ENCODE measurements around the gene HIVEP1.
A peak's percentile ranks its signal among the peaks of the same experiment; 100 is the strongest.

HIVEP1 gene

DNA sequence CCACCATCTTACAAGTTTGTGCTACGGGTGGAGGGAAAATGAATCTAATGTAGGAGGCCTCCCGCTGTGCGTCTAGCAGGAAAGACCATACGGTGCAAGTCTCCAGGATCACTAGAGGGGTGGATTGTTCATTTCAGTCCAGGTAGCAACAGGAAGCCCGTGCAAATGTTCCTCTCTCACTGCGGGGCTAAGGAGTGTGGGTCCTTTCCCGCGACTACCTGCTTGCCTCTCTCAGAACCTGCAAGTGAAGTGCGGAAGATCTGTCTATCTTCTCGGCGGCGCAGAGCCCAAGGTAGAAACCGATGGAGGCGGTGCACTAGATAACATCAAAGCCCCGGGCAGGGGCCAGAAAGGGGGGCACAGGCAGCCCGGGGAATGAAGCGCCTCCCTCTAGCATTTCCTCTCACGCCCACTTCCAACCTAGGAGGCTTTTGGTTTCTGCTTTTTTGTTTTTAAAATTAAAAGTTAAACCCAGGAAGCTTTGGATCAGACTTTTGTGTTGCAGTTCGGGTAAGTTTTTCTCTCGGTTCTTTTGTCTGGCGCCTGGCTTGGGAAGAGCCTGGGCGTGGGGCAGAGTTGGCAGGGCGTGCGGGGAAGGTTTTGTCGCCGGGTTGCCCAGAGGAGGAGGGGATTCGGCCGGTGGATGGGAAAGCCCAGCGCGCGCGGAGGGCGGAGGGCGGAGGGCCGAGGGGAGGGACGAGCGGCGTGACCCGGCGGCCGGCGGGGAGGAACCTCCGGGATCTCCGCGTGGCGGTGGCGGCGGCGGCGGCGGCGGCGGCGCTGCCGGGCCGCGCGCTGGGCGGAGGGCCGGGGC is 3.5 kb upstream of the HIVEP1 start (continued):
- TF ChIP-seq ZNF571 (tag by site-specific recombination; IDR thresholded peaks at IDR 0.05) (no peak), ZBTB8A (tag by site-specific recombination; IDR thresholded peaks at IDR 0.05) (peak; percentile 94), SALL2 (tag by site-specific recombination; IDR thresholded peaks at IDR 0.05; ENCODE audit: borderline replicate concordance) (no peak), ZNF132 (tag by site-specific recombination; IDR thresholded peaks at IDR 0.05; ENCODE audit: borderline replicate concordance) (no peak), ZNF10 (tag by site-specific recombination; IDR thresholded peaks at IDR 0.05) (no peak), ZNF623 (tag by site-specific recombination; IDR thresholded peaks at IDR 0.05) (no peak), GFI1B (tag by site-specific recombination; IDR thresholded peaks at IDR 0.05) (no peak), BCL11A (tag by site-specific recombination; IDR thresholded peaks at IDR 0.05; ENCODE audit: low read depth) (no peak), ZFP37 (tag by site-specific recombination; IDR thresholded peaks at IDR 0.05) (no peak), ZNF19 (tag by site-specific recombination; IDR thresholded peaks at IDR 0.05; ENCODE audit: low read depth) (no peak), ZNF521 (tag by site-specific recombination; IDR thresholded peaks at IDR 0.05) (no peak), ZNF223 (tag by site-specific recombination; IDR thresholded peaks at IDR 0.05) (peak; percentile 97), RBAK (tag by site-specific recombination; IDR thresholded peaks at IDR 0.05) (no peak), SCRT2 (tag by site-specific recombination; IDR thresholded peaks at IDR 0.05) (peak; percentile 65), ZNF311 (tag by site-specific recombination; IDR thresholded peaks at IDR 0.05; ENCODE audit: borderline replicate concordance) (no peak), ZBTB7A (tag by site-specific recombination; IDR thresholded peaks at IDR 0.05; ENCODE audit: low read depth) (no peak), SP3 (tag by site-specific recombination; IDR thresholded peaks at IDR 0.05) (peak; percentile 89), ZNF626 (tag by site-specific recombination; IDR thresholded peaks at IDR 0.05) (no peak), ZNF529 (tag by site-specific recombination; IDR thresholded peaks at IDR 0.05; ENCODE audit: insufficient replicate concordance) (no peak), ZNF416 (tag by site-specific recombination; IDR thresholded peaks at IDR 0.05) (no peak), ZNF350 (tag by site-specific recombination; IDR thresholded peaks at IDR 0.05) (no peak), ZNF621 (tag by site-specific recombination; IDR thresholded peaks at IDR 0.05) (no peak)
- TF ChIP-seq, protein P1, sequence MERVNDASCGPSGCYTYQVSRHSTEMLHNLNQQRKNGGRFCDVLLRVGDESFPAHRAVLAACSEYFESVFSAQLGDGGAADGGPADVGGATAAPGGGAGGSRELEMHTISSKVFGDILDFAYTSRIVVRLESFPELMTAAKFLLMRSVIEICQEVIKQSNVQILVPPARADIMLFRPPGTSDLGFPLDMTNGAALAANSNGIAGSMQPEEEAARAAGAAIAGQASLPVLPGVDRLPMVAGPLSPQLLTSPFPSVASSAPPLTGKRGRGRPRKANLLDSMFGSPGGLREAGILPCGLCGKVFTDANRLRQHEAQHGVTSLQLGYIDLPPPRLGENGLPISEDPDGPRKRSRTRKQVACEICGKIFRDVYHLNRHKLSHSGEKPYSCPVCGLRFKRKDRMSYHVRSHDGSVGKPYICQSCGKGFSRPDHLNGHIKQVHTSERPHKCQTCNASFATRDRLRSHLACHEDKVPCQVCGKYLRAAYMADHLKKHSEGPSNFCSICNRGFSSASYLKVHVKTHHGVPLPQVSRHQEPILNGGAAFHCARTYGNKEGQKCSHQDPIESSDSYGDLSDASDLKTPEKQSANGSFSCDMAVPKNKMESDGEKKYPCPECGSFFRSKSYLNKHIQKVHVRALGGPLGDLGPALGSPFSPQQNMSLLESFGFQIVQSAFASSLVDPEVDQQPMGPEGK (tag by site-specific recombination; IDR thresholded peaks at IDR 0.05): peak; percentile 79
- TF ChIP-seq, protein P2, sequence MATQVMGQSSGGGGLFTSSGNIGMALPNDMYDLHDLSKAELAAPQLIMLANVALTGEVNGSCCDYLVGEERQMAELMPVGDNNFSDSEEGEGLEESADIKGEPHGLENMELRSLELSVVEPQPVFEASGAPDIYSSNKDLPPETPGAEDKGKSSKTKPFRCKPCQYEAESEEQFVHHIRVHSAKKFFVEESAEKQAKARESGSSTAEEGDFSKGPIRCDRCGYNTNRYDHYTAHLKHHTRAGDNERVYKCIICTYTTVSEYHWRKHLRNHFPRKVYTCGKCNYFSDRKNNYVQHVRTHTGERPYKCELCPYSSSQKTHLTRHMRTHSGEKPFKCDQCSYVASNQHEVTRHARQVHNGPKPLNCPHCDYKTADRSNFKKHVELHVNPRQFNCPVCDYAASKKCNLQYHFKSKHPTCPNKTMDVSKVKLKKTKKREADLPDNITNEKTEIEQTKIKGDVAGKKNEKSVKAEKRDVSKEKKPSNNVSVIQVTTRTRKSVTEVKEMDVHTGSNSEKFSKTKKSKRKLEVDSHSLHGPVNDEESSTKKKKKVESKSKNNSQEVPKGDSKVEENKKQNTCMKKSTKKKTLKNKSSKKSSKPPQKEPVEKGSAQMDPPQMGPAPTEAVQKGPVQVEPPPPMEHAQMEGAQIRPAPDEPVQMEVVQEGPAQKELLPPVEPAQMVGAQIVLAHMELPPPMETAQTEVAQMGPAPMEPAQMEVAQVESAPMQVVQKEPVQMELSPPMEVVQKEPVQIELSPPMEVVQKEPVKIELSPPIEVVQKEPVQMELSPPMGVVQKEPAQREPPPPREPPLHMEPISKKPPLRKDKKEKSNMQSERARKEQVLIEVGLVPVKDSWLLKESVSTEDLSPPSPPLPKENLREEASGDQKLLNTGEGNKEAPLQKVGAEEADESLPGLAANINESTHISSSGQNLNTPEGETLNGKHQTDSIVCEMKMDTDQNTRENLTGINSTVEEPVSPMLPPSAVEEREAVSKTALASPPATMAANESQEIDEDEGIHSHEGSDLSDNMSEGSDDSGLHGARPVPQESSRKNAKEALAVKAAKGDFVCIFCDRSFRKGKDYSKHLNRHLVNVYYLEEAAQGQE (tag by site-specific recombination; IDR thresholded peaks at IDR 0.05): no peak
- TF ChIP-seq, protein P3, sequence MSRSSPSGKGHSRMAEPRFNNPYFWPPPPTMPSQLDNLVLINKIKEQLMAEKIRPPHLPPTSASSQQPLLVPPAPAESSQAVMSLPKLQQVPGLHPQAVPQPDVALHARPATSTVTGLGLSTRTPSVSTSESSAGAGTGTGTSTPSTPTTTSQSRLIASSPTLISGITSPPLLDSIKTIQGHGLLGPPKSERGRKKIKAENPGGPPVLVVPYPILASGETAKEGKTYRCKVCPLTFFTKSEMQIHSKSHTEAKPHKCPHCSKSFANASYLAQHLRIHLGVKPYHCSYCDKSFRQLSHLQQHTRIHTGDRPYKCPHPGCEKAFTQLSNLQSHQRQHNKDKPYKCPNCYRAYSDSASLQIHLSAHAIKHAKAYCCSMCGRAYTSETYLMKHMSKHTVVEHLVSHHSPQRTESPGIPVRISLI (tag by site-specific recombination; IDR thresholded peaks at IDR 0.05): no peak
- TF ChIP-seq, protein P4, sequence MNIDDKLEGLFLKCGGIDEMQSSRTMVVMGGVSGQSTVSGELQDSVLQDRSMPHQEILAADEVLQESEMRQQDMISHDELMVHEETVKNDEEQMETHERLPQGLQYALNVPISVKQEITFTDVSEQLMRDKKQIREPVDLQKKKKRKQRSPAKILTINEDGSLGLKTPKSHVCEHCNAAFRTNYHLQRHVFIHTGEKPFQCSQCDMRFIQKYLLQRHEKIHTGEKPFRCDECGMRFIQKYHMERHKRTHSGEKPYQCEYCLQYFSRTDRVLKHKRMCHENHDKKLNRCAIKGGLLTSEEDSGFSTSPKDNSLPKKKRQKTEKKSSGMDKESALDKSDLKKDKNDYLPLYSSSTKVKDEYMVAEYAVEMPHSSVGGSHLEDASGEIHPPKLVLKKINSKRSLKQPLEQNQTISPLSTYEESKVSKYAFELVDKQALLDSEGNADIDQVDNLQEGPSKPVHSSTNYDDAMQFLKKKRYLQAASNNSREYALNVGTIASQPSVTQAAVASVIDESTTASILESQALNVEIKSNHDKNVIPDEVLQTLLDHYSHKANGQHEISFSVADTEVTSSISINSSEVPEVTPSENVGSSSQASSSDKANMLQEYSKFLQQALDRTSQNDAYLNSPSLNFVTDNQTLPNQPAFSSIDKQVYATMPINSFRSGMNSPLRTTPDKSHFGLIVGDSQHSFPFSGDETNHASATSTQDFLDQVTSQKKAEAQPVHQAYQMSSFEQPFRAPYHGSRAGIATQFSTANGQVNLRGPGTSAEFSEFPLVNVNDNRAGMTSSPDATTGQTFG (tag by site-specific recombination; IDR thresholded peaks at IDR 0.05; ENCODE audit: borderline replicate concordance): no peak
- TF ChIP-seq, protein P5, sequence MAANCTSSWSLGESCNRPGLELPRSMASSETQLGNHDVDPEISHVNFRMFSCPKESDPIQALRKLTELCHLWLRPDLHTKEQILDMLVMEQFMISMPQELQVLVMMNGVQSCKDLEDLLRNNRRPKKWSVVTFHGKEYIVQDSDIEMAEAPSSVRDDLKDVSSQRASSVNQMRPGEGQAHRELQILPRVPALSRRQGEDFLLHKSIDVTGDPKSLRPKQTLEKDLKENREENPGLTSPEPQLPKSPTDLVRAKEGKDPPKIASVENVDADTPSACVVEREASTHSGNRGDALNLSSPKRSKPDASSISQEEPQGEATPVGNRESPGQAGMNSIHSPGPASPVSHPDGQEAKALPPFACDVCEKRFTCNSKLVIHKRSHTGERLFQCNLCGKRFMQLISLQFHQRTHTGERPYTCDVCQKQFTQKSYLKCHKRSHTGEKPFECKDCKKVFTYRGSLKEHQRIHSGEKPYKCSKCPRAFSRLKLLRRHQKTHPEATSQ (tag by site-specific recombination; IDR thresholded peaks at IDR 0.05): no peak
- TF ChIP-seq, protein P6, sequence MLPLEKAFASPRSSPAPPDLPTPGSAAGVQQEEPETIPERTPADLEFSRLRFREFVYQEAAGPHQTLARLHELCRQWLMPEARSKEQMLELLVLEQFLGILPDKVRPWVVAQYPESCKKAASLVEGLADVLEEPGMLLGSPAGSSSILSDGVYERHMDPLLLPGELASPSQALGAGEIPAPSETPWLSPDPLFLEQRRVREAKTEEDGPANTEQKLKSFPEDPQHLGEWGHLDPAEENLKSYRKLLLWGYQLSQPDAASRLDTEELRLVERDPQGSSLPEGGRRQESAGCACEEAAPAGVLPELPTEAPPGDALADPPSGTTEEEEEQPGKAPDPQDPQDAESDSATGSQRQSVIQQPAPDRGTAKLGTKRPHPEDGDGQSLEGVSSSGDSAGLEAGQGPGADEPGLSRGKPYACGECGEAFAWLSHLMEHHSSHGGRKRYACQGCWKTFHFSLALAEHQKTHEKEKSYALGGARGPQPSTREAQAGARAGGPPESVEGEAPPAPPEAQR (tag by site-specific recombination; IDR thresholded peaks at IDR 0.05): no peak

Data from HEK293 (cell line).